GM18867 (cell line): ENCODE measurements around the gene CPNE2.
"Not testable (repeated sequence)": the region's sequence is repeated elsewhere in the genome, so short reads cannot be mapped to it uniquely, and the experiment has no call there.

Source experiments
- ATAC-seq: cut with Tn5 transposase; IDR thresholded peaks from one replicate; pipeline ENCODE4 v1.9.1; 2021; ENCODE audit warnings: mild to moderate bottlenecking, moderate library complexity; ENCODE audit not compliant: unreplicated experiment

Gene CPNE2

GRCh38 chr16:57096793-57097192 is 4.4 kb downstream of the CPNE2 start:
- no peak for ATAC-seq

DNA sequence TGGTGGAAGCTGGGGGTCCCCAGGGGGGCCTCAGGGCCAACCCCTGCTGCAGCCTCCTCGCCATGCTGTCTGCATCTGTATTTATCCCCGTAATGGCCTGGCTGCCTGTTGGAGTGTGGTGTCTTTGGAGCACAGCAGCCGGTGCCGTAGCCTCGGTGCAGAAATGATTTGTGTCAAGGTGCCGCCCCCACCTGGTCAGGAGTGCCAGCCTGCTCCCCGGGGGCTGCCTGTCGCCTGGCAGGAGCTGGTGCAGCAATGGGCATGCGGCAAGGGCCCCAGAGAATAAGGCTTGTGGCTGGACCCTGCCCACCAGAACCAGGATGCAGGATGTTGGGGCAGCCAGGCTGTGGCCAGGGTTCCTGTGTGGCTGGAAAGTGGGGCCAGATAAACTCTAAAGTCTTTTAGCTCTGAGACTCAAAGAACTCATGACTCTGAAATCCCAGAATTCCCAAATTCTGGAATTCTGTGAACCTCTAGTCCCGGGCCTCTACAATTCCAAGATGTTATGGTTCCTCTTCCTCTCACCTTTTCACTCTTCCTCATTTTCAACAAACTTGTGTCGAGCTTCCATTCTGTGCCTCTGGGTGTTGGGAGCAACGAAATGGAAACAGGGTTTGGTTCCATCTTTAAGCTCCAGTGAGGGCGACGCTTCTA is 5.9 kb downstream of the CPNE2 start:
- ATAC-seq: no peak

DNA sequence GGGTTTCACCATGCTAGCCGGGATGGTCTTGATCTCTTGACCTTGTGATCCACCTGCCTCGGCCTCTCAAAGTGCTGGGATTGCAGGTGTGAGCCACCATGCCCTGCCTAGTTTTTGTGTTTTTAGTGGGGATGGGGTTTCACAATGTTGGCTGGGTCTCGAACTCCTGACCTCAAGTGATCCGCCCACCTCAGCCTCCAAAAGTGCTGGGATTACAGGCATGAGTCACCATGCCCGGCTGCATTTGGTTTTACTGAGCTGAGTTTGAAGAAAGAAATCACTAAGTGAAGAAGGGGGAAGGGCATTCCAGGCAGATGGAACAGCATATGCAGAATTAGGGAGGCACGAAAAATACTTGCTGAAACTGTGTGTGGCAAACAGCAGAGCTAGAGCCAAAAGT is 7.6 kb downstream of the CPNE2 start:
- ATAC-seq: not testable (repeated sequence)

DNA sequence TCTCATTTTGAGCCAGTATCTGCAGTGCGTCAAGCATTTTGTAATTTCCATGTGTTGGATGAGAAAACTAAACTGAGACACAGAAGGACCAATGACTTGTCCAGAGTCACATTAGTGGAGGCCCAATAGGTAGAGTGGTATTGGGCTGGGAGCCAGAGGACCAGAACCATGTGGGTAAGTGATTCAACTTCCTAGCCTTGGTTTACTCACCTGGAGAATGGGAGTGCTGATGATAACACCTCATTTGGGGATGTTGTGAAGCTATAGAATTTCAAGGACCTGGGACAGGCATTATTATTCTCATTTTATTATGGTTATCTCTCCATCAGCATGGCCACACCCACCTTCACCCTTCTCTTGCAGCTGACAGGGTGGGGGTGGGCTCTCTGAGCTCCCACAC is 8.1 kb downstream of the CPNE2 start:
- no peak for ATAC-seq

- no peak for ATAC-seq
These were observed 10.8 kb downstream of the CPNE2 start for GRCh38 chr16:57102888-57103851.

- no peak for ATAC-seq
These were observed 12.3 kb downstream of the CPNE2 start for GRCh38 chr16:57104706-57105105.

- no peak for ATAC-seq
These were observed 12.8 kb downstream of the CPNE2 start for GRCh38 chr16:57105184-57105583.

DNA sequence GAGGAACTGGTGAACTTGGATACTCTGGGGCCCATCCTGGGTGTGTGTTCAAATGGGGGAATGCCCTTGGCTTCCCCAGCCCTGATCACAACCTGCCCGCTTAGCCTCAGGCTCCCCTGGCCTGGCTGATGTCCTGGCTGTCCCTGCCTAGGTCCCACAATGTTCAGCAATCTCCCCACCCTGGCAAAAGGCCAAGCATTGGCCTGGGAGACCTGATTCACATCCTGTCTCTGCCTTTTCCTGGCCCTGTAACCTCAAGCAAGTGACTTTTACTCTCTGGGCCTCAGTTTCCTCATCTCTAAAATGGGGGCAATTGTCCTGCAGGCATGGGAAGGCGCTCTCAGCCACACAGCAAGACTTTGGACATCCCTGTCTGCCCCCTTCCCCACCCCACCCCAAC is 14.4 kb downstream of the CPNE2 start:
- no peak for ATAC-seq

GRCh38 chr16:57107321-57107922 is 15.0 kb downstream of the CPNE2 start:
- ATAC-seq: no peak

DNA sequence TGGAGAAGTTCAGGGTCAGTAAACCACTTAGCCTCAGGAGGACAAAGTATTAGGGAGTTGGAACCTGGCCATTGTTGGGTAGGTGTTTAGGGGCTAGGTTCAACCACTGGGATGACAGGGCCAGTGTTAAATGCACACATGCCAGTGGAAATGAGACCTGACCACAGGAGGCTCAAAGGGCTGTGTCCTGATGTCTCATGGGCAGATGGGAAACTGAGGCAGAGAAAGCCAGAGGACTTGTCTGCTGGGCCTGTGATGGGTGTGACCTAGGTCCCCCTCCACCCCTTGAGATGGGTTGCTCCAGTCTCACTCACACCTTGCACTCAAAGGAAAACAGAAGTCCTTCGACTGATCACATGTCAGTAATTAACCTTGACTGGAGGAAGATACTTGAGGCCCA is 16.0 kb downstream of the CPNE2 start:
- no peak for ATAC-seq

- not testable (repeated sequence) for ATAC-seq
These were observed 17.1 kb downstream of the CPNE2 start for GRCh38 chr16:57109259-57110105.

GRCh38 chr16:57110937-57111336 is 18.6 kb downstream of the CPNE2 start:
- ATAC-seq: no peak

- no peak for ATAC-seq
These were observed 19.0 kb downstream of the CPNE2 start for GRCh38 chr16:57111420-57111819.

DNA sequence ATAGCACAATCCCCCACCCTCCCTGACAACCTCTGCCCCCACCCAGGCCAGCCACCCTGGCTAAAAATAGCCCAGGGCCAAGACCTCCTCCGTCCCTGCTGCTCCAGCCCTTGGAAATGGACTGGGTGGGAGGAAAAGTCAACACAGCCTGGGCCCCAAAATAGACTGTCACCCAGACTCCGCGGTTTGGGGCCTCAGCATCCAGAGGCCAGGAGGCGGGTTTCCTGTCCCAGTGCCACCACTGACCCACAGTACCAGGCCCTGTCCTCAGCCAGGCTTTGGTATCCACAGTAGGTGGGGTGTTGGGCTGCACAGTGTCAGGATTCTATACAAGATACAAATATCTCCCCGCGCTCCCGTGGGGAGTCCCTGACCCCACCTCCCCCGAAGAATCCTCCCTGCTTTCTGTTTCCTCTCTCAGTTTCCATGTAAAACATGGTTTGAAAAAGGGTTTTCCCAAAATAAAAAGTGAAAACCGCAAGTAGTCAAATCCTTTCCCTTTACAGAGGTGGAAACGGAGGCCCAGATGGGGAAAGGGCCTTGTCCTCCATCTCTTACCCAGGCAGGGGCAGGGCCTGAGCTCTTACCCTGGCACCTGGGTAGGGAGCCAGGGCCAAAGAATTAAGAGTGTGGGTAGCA is 20.1 kb downstream of the CPNE2 start:
- no peak for ATAC-seq

GRCh38 chr16:57113042-57113453 is 20.7 kb downstream of the CPNE2 start:
- no peak for ATAC-seq

GRCh38 chr16:57113664-57114063 is 21.3 kb downstream of the CPNE2 start:
- no peak for ATAC-seq

DNA sequence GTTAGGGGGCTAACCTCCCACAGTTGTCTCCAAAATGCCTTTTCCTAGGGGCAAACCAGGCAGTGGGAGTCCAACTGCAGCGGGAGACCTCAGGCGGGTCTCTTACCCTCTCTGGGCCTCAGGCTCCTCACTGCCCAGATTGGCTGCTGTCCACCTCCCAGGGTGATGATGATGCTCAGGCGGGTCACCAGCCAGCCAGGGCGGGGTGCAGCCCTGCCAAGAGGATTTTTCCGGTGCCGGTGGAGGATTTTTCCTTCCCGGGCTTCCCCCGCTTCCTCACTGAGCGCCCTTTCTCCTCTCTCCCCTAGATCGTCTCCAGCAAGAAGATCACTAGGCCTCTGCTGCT is 22.8 kb downstream of the CPNE2 start:
- ATAC-seq: no peak

- ATAC-seq: no peak
These were observed 23.3 kb downstream of the CPNE2 start for GRCh38 chr16:57115514-57116182.

DNA sequence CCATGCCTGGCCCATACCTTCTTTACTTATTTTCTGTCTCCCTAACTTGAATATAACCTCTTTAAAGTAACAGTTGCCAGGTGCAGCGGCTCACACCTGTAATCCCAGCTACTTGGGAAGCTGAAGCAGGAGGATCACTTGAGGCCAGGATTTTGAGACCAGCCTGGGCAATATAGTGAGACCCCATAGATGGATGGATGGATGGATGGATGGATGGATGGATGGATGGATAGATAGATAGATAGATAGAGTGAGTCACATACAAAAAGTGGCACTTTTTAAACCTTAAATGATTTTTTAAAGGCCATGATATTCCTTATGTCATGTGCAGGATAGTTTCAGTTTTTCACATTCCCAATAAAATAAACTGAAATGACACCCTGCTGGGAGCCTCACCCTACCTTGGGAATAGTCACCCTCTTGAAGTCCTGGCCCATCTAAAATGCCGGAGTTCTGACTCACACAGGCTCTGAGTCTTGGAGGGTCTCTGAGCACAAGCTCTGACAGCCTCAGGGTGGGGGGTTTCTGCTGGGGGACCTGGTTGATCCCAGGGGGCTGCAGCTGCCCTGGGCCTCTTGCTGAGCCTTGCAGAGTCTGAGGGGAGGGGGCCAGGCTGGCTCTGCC is 26.2 kb downstream of the CPNE2 start:
- no peak for ATAC-seq
